K562 (cell line): Measurements from ENCODE around the gene GLIS2. TPM values are rescaled to one million over a fixed set of nuclear protein-coding genes. Genes with fewer than 3 reads are reported as not detected.
A peak's percentile ranks its signal among the peaks of the same experiment; 100 is the strongest.

ENCODE experiments used
- CHD7 ChIP-seq: fragments of 200-600 bp; sonication (generic); IDR thresholded peaks from one replicate; pipeline ENCODE4 v1.6.1; 2012; ENCODE audit warnings: mild to moderate bottlenecking, low read depth, low read length, inconsistent platforms
- SPI1 ChIP-seq: IDR thresholded peaks from 2 replicates; pipeline ENCODE4 v1.6.1; 2011; ENCODE audit warnings: low read depth, low read length, control low read depth, borderline replicate concordance
- TAF7 ChIP-seq: fragments of 450-650 bp; IDR thresholded peaks from 2 replicates; pipeline ENCODE4 v1.6.1; 2016; ENCODE audit warnings: missing genetic modification characterization, missing compliant biosample characterization
- TARDBP ChIP-seq: fragments of 450-650 bp; IDR thresholded peaks from 2 replicates; pipeline ENCODE4 v1.6.1; 2016
- TCF3 ChIP-seq: sonication (generic); formaldehyde crosslinking; IDR thresholded peaks from 2 replicates; pipeline ENCODE4 v1.4.0; 2020; ENCODE audit warnings: mild to moderate bottlenecking, missing genetic modification reagents
- polyA plus RNA-seq, 8 experiments: library from polyadenylated mRNA; depleted of rRNA in 4 of 8; stranded (reverse) in 5 of 8; unstranded in 3 of 8; fragments of >200 nt; fragmentation: Nextera tagmentation in 2 of 8; fragmentation: Illumina TruSeq in 1 of 8; extraction: Ambion mirVana in 2 of 8; extraction: Trizol in 1 of 8; gene quantifications; 2 replicates each; pipeline versions ENCODE4 v1.2.1 to v1.2.3, GENCODE V29; 2011 to 2014; ENCODE audit warnings: inconsistent platforms in 1 of 8, missing spikeins in 1 of 8
- total RNA-seq, 7 experiments: library from RNA; depleted of rRNA in 6 of 7; stranded (reverse); fragments of >200 nt in 6 of 7; fragmentation: Illumina TruSeq in 2 of 7; extraction: Trizol in 2 of 7; gene quantifications; 2 replicates each; pipeline versions ENCODE4 v1.2.1 to v1.2.3, GENCODE V29; 2011 to 2021; ENCODE audit warnings: low replicate concordance in 1 of 7
- TF ChIP-seq, protein P1 (sequence below): sonication (generic); formaldehyde crosslinking; IDR thresholded peaks from 2 replicates; pipeline ENCODE4 v1.8.0; 2022; ENCODE audit warnings: mild to moderate bottlenecking, missing genetic modification reagents, borderline replicate concordance
- TF ChIP-seq, protein P2 (sequence below): sonication (generic); formaldehyde crosslinking; IDR thresholded peaks from 2 replicates; pipeline ENCODE4 v1.8.1; 2023; ENCODE audit warnings: mild to moderate bottlenecking, missing genetic modification reagents, moderate library complexity

Gene GLIS2
- total and polyA plus RNA-seq, 9 of the 15 experiments (the other 6 are each of a cell fraction or from before 2014, with no cell fraction given) = 0.10 to 9.0 (median 0.57) TPM

GRCh38 chr16:4370570-4371356, 54.9 kb downstream of the GLIS2 start (continued):
- no peak for TF ChIP-seq CHD7
- TF ChIP-seq, protein P1, sequence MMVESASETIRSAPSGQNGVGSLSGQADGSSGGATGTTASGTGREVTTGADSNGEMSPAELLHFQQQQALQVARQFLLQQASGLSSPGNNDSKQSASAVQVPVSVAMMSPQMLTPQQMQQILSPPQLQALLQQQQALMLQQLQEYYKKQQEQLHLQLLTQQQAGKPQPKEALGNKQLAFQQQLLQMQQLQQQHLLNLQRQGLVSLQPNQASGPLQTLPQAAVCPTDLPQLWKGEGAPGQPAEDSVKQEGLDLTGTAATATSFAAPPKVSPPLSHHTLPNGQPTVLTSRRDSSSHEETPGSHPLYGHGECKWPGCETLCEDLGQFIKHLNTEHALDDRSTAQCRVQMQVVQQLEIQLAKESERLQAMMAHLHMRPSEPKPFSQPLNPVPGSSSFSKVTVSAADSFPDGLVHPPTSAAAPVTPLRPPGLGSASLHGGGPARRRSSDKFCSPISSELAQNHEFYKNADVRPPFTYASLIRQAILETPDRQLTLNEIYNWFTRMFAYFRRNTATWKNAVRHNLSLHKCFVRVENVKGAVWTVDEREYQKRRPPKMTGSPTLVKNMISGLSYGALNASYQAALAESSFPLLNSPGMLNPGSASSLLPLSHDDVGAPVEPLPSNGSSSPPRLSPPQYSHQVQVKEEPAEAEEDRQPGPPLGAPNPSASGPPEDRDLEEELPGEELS = 0 out of 2 replicates have a peak, but pooled peaks have one; percentile 50
- TF ChIP-seq, protein P2, sequence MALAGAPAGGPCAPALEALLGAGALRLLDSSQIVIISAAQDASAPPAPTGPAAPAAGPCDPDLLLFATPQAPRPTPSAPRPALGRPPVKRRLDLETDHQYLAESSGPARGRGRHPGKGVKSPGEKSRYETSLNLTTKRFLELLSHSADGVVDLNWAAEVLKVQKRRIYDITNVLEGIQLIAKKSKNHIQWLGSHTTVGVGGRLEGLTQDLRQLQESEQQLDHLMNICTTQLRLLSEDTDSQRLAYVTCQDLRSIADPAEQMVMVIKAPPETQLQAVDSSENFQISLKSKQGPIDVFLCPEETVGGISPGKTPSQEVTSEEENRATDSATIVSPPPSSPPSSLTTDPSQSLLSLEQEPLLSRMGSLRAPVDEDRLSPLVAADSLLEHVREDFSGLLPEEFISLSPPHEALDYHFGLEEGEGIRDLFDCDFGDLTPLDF (CRISPR knock-in tag) = no peak
- TF ChIP-seq TCF3 (CRISPR knock-in tag) = peak; percentile 54
- TF ChIP-seq TARDBP = no peak
- TF ChIP-seq SPI1 = no peak
- TF ChIP-seq TAF7 (tag) = no peak
